Measurements from ENCODE around the gene ZDHHC24. TPM values are rescaled to one million over a fixed set of nuclear protein-coding genes. Genes with fewer than 3 reads are reported as not detected.

Gene ZDHHC24, protein sequence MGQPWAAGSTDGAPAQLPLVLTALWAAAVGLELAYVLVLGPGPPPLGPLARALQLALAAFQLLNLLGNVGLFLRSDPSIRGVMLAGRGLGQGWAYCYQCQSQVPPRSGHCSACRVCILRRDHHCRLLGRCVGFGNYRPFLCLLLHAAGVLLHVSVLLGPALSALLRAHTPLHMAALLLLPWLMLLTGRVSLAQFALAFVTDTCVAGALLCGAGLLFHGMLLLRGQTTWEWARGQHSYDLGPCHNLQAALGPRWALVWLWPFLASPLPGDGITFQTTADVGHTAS
- 18.7 TPM for total RNA-seq
- 13.2 TPM for polyA plus RNA-seq (ENCODE audit: insufficient read depth, low read depth, low replicate concordance)
- long read RNA-seq, donor 1, full-length matches to known transcripts: 5 of 5 reads
- long read RNA-seq, donor 1, partial matches to known transcripts: 0 of 5 reads
- long read RNA-seq, donor 1, other reads (novel, unspliced or antisense): 0 of 5 reads
- long read RNA-seq, donor 2, full-length matches to known transcripts: 5 of 5 reads
- long read RNA-seq, donor 2, partial matches to known transcripts: 0 of 5 reads
- long read RNA-seq, donor 2, other reads (novel, unspliced or antisense): 0 of 5 reads
- long read RNA-seq, donor 3, full-length matches to known transcripts: 6 of 6 reads
- long read RNA-seq, donor 3, partial matches to known transcripts: 0 of 6 reads
- long read RNA-seq, donor 3, other reads (novel, unspliced or antisense): 0 of 6 reads
- long read RNA-seq, donor 4, full-length matches to known transcripts: 12 of 12 reads
- long read RNA-seq, donor 4, partial matches to known transcripts: 0 of 12 reads
- long read RNA-seq, donor 4, other reads (novel, unspliced or antisense): 0 of 12 reads
- long read RNA-seq, donor 5, full-length matches to known transcripts: 1 of 1 reads
- long read RNA-seq, donor 5, partial matches to known transcripts: 0 of 1 reads
- long read RNA-seq, donor 5, other reads (novel, unspliced or antisense): 0 of 1 reads
- long read RNA-seq, donor 6, full-length matches to known transcripts: 37 of 37 reads
- long read RNA-seq, donor 6, partial matches to known transcripts: 0 of 37 reads
- long read RNA-seq, donor 6, other reads (novel, unspliced or antisense): 0 of 37 reads
- long read RNA-seq, donor 7, full-length matches to known transcripts: 14 of 21 reads
- long read RNA-seq, donor 7, partial matches to known transcripts: 0 of 21 reads
- long read RNA-seq, donor 7, other reads (novel, unspliced or antisense): 7 of 21 reads
- long read RNA-seq, donor 8, full-length matches to known transcripts: 10 of 62 reads
- long read RNA-seq, donor 8, partial matches to known transcripts: 47 of 62 reads
- long read RNA-seq, donor 8, other reads (novel, unspliced or antisense): 5 of 62 reads
- long read RNA-seq, donor 9: 0 reads
- long read RNA-seq, donor 10, full-length matches to known transcripts: 8 of 234 reads
- long read RNA-seq, donor 10, partial matches to known transcripts: 150 of 234 reads
- long read RNA-seq, donor 10, other reads (novel, unspliced or antisense): 76 of 234 reads

DNA sequence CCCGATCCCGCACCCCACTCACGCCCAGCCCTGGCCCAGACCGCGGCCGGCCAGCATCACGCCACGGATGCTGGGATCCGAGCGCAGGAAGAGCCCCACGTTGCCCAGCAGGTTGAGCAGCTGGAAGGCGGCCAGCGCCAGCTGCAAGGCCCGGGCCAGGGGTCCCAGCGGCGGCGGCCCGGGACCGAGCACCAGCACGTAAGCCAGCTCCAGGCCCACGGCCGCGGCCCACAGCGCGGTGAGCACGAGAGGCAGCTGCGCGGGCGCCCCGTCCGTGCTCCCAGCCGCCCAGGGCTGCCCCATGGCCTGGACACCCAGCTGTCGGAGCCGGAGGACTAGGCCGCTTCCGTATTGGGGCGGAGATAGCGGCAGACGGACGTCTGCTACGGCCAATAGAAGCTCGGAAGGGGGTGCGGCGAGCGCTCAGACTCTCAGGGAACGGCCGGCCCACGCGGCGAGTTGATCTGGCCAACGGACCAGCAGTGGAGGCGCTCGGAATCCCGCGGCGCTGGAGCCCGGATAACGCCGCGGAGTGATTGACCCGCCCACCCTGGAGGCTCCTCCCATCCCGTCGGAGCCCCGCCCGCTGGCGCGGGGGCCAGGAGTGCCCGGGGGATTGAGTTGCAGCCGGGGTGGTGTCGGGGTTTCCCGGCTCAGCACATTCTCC, at the start of gene ZDHHC24:
TSS of gene ZDHHC24 (minus strand) at position 348 of the 667 bp plus-strand sequence. CDS start at position 303, 45 bp downstream.
- H3K9me3 ChIP-seq (ENCODE audit: control insufficient read depth in 2 of 3, insufficient read depth in 1 of 3, low read length in 3 of 3): no peaks in the 10 kb centered on the region
- intact Hi-C loops (cut with DNase I): no loop called here
- H3K4me3 ChIP-seq (ENCODE audit: low read length in 3 of 3): peak within 1 kb of the TSS; percentile 14 to 77 (median 69)
- FAIRE-seq: peak; percentile 91
- peak within 1 kb of the TSS in 2 of 3 donors; percentile 67 to 69 for H3K9ac ChIP-seq (ENCODE audit: low read length in 3 of 3)
- H3K27me3 ChIP-seq (ENCODE audit: control insufficient read depth, insufficient read depth, low read length): no peaks in the 10 kb centered on the region
- peaks cover 0 to 9% (median 4%) of the 10 kb centered on the region in 3 donors for H3K4me1 ChIP-seq (ENCODE audit: control insufficient read depth in 2 of 3, insufficient read depth in 2 of 3, low read depth in 1 of 3, low read length in 3 of 3)
- no peak within 1 kb of the TSS for H3K27ac ChIP-seq (ENCODE audit: low read depth in 2 of 2, low read length in 2 of 2)
- DNase-seq: peak; percentile 95 to 99 (median 97)
- H3K36me3 ChIP-seq (ENCODE audit: control insufficient read depth in 2 of 3, insufficient read depth in 3 of 3, low read length in 3 of 3): peaks cover 0 to 2% (median 0%) of the 10 kb centered on the region in 3 donors
- TF ChIP-seq, protein P1, sequence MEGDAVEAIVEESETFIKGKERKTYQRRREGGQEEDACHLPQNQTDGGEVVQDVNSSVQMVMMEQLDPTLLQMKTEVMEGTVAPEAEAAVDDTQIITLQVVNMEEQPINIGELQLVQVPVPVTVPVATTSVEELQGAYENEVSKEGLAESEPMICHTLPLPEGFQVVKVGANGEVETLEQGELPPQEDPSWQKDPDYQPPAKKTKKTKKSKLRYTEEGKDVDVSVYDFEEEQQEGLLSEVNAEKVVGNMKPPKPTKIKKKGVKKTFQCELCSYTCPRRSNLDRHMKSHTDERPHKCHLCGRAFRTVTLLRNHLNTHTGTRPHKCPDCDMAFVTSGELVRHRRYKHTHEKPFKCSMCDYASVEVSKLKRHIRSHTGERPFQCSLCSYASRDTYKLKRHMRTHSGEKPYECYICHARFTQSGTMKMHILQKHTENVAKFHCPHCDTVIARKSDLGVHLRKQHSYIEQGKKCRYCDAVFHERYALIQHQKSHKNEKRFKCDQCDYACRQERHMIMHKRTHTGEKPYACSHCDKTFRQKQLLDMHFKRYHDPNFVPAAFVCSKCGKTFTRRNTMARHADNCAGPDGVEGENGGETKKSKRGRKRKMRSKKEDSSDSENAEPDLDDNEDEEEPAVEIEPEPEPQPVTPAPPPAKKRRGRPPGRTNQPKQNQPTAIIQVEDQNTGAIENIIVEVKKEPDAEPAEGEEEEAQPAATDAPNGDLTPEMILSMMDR (IDR thresholded peaks at IDR 0.05; ENCODE audit: borderline replicate concordance, extremely low read depth, insufficient read depth): no peak

DNA sequence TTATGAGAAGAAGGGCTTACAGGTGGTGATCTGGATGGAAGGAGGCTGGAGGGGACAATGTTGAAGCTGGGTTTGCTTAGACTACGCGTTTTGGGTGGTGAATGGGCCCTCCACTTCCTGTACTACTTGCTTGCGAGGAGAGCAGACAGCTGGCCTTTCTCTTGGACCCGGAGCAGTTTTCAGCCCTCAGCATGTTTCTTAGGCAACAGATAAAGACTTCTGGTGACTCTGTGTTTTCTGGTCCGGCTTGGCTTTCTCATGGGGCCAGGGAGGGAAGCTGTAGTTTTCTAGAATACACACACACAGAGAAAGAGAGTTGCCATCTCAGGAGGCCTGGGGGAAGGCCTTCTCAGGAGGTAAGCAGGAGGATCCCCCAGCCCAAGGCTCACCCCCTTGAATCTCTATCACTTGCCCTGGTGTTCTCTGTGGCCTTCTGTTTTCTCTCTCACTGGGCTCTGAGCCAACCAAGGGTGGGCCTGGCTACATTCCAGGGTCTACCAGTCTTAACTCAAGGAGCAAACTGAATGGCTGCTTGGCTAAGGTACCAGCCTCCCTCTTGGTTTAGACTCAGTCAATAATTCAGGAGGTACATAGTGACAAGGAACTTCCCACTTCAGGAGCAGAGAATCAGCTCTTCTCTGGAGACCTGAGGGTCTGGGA, 49.5 kb upstream of the ZDHHC24 start:
- no peak overlapping the region for H3K4me3 ChIP-seq (ENCODE audit: low read length in 3 of 3)
- no peaks in the 10 kb centered on the region for H3K27me3 ChIP-seq (ENCODE audit: control insufficient read depth, insufficient read depth, low read length)
- H3K4me1 ChIP-seq (ENCODE audit: control insufficient read depth in 2 of 3, insufficient read depth in 2 of 3, low read depth in 1 of 3, low read length in 3 of 3): peaks cover 0 to 24% (median 20%) of the 10 kb centered on the region in 3 donors
- no peak for FAIRE-seq
- H3K27ac ChIP-seq (ENCODE audit: low read depth in 2 of 2, low read length in 2 of 2): no peak overlapping the region
- no peaks in the 10 kb centered on the region for H3K9me3 ChIP-seq (ENCODE audit: control insufficient read depth in 2 of 3, insufficient read depth in 1 of 3, low read length in 3 of 3)
- peak overlapping the region in 1 of 3 donors; percentile 65 for H3K9ac ChIP-seq (ENCODE audit: low read length in 3 of 3)
- intact Hi-C loops (cut with DNase I): no loop called here
- DNase-seq: peak in 3 of 5 donors; percentile 36 to 90 (median 48)
- TF ChIP-seq, protein P1 (IDR thresholded peaks at IDR 0.05; ENCODE audit: borderline replicate concordance, extremely low read depth, insufficient read depth): no peak
- peaks cover 0 to 10% (median 9%) of the 10 kb centered on the region in 3 donors for H3K36me3 ChIP-seq (ENCODE audit: control insufficient read depth in 2 of 3, insufficient read depth in 3 of 3, low read length in 3 of 3)

Measured in kidney (tissue), 22 donors.